H1 (cell line): ENCODE results near the gene CDK5R2. TPM values are rescaled to one million over a fixed set of nuclear protein-coding genes. Genes with fewer than 3 reads are reported as not detected.

Source experiments
- ASH2L ChIP-seq: fragments of 200-600, 300-600 bp; sonication (generic); IDR thresholded peaks from one replicate; pipeline ENCODE4 v1.7.1; 2017; ENCODE audit warnings: low read length
- CHD7 ChIP-seq: fragments of 300-600 bp; sonication (generic); IDR thresholded peaks from 2 replicates; pipeline ENCODE4 v1.7.1; 2012; ENCODE audit warnings: low read length, moderate library complexity, mild to moderate bottlenecking, inconsistent platforms; ENCODE audit not compliant: insufficient replicate concordance
- EGR1 ChIP-seq: IDR thresholded peaks from 2 replicates; pipeline ENCODE4 v1.6.1; 2011; ENCODE audit warnings: low read depth, low read length, borderline replicate concordance
- RAD21 ChIP-seq, 2 experiments: IDR thresholded peaks in 1 of 2; conservative IDR thresholded peaks in 1 of 2; 2 replicates each; pipeline ENCODE4 v1.6.1; 2011; ENCODE audit warnings: low read depth in 2 of 2, low read length in 2 of 2, improper control_type of control experiment in 1 of 2, inconsistent platforms in 1 of 2, mild to moderate bottlenecking in 1 of 2, moderate library complexity in 1 of 2
- SP1 ChIP-seq: IDR thresholded peaks from 2 replicates; pipeline ENCODE4 v1.6.1; 2011; ENCODE audit warnings: low read depth, low read length
- polyA plus RNA-seq, 7 experiments: library from polyadenylated mRNA; depleted of rRNA in 3 of 7; stranded (reverse) in 5 of 7; unstranded in 2 of 7; fragments of >200 nt in 5 of 7; fragments of 200-250 nt in 2 of 7; gene quantifications; 1 replicate in 5 of 7; 2 replicates in 1 of 7; 4 replicates in 1 of 7; pipeline versions ENCODE4 v1.2.1 to v1.2.3, GENCODE V29; 2011 to 2013; ENCODE audit warnings: missing spikeins in 2 of 7, mixed read lengths in 2 of 7
- total RNA-seq: library from RNA; stranded (reverse); fragmentation: NEBNext Ultra II Directional; extraction: Animal tissue kit (Norgen Biotek cat#: 25700); gene quantifications from 2 replicates; pipeline ENCODE4 v1.2.1, GENCODE V29; 2021
- TF ChIP-seq, protein P1 (sequence below), 3 experiments: IDR thresholded peaks; 1 replicate in 2 of 3; 2 replicates in 1 of 3; pipeline versions ENCODE4 v1.5.1 to v1.6.1; 2011; ENCODE audit warnings: low read length in 3 of 3, mild to moderate bottlenecking in 3 of 3, inconsistent platforms in 2 of 3, low read depth in 1 of 3, moderate library complexity in 1 of 3; ENCODE audit not compliant: insufficient read depth in 1 of 3; ENCODE audit errors: control extremely low read depth in 1 of 3

CDK5R2 gene
- total and polyA plus RNA-seq, 2 of the 8 experiments (the other 6 are each of a cell fraction or from before 2014, with no cell fraction given) = 0.14 TPM; not detected in 1

DNA sequence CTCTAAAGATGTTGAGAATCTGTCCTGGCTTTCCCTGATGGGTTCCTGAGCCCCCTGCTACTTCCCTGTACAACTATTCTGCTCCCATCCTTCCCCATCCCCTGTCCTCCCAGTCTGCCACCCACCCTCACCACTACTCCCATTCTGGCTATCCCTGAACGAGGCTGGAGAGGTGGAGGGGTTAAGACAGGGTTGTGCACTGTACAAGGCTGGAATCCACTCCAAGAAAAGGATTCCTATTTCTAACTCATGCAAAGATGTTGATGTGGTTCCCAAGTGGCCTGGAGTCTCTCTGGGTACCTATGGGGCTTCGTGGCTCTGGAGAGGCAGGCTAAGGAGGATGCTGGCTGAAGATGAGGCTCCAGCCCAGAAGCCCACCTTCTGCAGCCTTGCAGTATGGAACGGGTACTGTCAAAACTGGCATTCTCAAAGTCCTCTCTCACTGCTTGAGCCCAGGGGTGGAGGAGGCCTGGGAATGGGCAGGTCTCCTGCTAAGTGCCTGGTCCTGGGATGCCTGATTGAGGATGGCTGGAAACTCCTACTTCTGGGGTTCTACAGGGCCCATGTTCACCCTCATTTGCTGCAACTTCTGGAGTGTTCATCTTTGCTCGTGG is 26.8 kb downstream of the CDK5R2 start (continued):
- TF ChIP-seq CHD7 (no peak), ASH2L (no peak), RAD21 (IDR thresholded peaks at IDR 0.05 in 1 of 2, conservative IDR thresholded peaks at IDR 0.05 in 1 of 2; ENCODE audit: low read depth in 2 of 2, low read length in 2 of 2) (no peak), SP1 (no peak), EGR1 (no peak)
- TF ChIP-seq, protein P1, sequence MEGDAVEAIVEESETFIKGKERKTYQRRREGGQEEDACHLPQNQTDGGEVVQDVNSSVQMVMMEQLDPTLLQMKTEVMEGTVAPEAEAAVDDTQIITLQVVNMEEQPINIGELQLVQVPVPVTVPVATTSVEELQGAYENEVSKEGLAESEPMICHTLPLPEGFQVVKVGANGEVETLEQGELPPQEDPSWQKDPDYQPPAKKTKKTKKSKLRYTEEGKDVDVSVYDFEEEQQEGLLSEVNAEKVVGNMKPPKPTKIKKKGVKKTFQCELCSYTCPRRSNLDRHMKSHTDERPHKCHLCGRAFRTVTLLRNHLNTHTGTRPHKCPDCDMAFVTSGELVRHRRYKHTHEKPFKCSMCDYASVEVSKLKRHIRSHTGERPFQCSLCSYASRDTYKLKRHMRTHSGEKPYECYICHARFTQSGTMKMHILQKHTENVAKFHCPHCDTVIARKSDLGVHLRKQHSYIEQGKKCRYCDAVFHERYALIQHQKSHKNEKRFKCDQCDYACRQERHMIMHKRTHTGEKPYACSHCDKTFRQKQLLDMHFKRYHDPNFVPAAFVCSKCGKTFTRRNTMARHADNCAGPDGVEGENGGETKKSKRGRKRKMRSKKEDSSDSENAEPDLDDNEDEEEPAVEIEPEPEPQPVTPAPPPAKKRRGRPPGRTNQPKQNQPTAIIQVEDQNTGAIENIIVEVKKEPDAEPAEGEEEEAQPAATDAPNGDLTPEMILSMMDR (IDR thresholded peaks at IDR 0.05; ENCODE audit: control extremely low read depth in 1 of 3, insufficient read depth in 1 of 3, low read depth in 1 of 3, low read length in 3 of 3) = no peak
